GM18951 (cell line): ENCODE data around the gene PDE4B.

ENCODE experiments used
- POLR2A ChIP-seq: IDR thresholded peaks from 4 replicates; pipeline ENCODE4 v1.6.1; 2011; ENCODE audit warnings: mild to moderate bottlenecking; ENCODE audit not compliant: insufficient read length, insufficient read depth; ENCODE audit errors: extremely low read depth
- in situ Hi-C: fragments of 300-500 bp; cut with MboI; formaldehyde crosslinking; loops from one replicate; pipeline ENCODE4 v1.12.0; 2022; ENCODE audit warnings: low sequenced_read_pairs, mixed read lengths, inconsistent platforms; ENCODE audit not compliant: unreplicated experiment

The PDE4B gene

GRCh38 chr1:65791801-65792668, 660 bp upstream of the PDE4B start:
- in situ Hi-C loops: no loop called here
- no peak for TF ChIP-seq POLR2A

- in situ Hi-C loops: no loop called here
- TF ChIP-seq POLR2A: no peak
Observed at GRCh38 chr1:65793359-65793732, 651 bp downstream of the PDE4B start.

GRCh38 chr1:65795311-65795710, 2.6 kb downstream of the PDE4B start:
- no peak for TF ChIP-seq POLR2A
- in situ Hi-C loops: no loop called here

DNA sequence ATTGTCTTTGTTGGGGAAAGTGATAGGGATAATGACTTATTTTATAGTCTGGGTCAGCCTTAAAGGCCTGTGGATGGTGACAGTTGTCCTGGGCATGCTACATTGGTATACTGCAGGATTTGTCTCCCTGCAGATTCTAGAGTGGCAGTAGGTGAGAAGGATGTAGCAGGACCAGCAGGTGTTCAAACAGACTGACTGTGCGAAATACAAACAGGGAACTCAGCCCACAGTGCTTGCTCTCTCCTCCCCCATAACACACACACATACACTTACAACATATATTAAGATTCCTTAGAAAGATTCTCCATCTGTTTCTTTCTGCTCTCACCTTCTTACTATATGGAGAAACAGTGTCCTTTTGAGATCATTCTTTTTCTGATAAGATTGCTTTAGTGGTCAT, 6.9 kb downstream of the PDE4B start:
- in situ Hi-C loops: no loop called here
- no peak for TF ChIP-seq POLR2A

GRCh38 chr1:65804584-65804983, 11.9 kb downstream of the PDE4B start:
- TF ChIP-seq POLR2A: no peak
- in situ Hi-C loops: no loop called here

DNA sequence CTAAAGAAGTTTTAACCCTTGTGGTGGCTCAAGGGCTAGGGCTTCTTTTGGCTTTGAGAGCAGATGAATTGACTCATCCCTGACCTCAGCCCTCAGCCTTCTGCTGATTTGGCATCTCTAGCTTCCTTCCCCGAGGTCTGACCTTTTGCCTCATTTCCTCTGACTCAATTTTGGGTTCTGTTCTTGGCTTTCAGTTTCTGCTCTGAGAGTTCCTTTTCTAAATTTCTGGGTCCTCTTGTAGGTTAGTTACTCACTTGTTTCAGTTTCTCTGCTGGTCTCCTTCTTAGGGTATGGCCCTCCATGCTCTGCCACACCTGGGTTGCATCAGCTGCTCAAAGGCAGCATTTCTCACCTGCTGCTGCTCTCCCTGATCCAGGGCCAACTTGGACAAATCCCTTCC, 19.4 kb downstream of the PDE4B start:
- no peak for TF ChIP-seq POLR2A
- in situ Hi-C loops: no loop called here

- no peak for TF ChIP-seq POLR2A
- in situ Hi-C loops: no loop called here
Observed at GRCh38 chr1:65813956-65814355, 21.3 kb downstream of the PDE4B start.

GRCh38 chr1:65814752-65815151, 22.1 kb downstream of the PDE4B start:
- in situ Hi-C loops: no loop called here
- no peak for TF ChIP-seq POLR2A

- TF ChIP-seq POLR2A: no peak
- in situ Hi-C loops: no loop called here
Observed at GRCh38 chr1:65817891-65818290, 25.2 kb downstream of the PDE4B start.

DNA sequence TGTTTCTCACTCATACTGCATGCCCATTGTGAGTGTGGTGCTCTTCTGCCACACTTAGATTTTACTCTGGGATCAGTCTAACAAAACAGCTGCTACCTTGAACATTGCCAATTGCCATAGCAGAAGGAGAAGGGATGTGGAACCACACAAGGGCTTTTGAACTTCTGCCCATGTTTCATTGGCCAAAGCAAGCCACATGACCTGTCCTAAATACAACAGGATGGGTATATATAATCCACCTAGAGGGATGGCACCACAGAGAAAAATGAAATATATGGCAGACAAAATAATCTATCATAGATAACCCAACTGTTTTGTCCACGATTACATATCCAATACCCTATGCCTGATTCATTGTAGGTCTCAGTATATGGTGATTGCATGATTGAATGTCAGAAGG, 26.3 kb downstream of the PDE4B start:
- TF ChIP-seq POLR2A: no peak
- in situ Hi-C loops: no loop called here

DNA sequence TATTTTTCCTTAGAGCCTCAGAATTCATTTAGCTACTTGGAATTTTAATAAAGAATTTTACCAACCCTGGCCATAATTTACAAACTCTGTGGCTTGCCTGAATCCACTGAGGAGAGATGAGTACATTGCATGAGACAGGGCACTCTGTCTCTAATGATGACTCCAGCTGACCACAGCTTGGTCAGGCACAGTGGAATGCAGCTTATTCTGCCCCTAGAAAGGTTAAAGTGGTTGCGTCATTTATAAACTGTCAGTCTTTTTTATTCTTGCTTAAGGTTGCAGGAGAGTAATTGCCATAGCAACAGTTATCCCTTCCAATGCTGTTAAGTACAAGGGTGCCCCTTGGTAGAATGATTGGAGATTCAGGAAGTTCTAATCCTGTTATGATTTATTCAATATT, 28.3 kb downstream of the PDE4B start:
- in situ Hi-C loops: no loop called here
- no peak for TF ChIP-seq POLR2A

DNA sequence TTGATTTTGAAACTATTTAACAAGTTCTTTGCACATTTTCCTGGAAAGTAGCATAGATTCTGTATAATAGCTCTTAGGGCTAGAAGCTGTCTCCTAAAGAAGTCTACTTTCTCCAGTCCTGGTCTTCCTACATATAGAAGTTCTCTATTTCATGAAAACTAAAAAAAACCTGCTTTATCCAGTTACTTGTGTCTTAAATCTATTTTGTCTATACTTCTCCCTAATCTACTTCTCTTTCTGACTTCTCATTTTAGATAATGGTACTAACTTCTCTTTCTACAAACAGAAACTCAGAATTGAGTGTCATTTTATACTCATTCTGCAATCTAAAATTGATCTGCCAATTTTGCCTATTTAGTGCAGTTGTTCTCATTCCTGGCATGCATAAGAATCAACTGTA, 28.7 kb downstream of the PDE4B start:
- in situ Hi-C loops: no loop called here
- TF ChIP-seq POLR2A: no peak

DNA sequence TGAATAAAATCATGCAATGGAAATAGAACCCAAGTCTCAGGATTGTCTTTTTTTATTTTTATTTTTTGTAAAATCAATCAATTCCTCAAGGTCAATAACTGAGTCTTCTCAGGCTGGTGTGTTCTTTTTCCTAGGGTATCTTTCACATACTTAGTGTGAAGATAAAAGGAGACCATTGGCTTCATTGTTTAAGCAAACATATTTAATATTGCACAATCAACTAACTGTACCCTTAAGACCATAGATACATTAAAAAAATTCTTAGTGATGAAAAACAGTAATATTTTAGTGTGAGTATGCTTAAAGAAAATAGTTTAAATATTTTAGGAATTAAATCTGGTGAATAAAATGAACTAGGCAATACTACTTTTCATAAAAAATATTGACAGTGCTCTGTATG, 31.4 kb downstream of the PDE4B start:
- no peak for TF ChIP-seq POLR2A
- in situ Hi-C loops: no loop called here

- in situ Hi-C loops: no loop called here
- no peak for TF ChIP-seq POLR2A
Observed at GRCh38 chr1:65825741-65826140, 33.0 kb downstream of the PDE4B start.
